Measurements from ENCODE around the gene MANSC4. TPM values are rescaled to one million over a fixed set of nuclear protein-coding genes. Genes with fewer than 3 reads are reported as not detected.

Gene MANSC4
- total and polyA plus RNA-seq, 9 of the 15 experiments (the other 6 are each of a cell fraction or from before 2014, with no cell fraction given) = not detected

- TF ChIP-seq ZNF318 (IDR thresholded peaks at IDR 0.05; ENCODE audit: borderline replicate concordance in 1 of 2, low read depth in 1 of 2) = no peak
- TF ChIP-seq, protein P1, sequence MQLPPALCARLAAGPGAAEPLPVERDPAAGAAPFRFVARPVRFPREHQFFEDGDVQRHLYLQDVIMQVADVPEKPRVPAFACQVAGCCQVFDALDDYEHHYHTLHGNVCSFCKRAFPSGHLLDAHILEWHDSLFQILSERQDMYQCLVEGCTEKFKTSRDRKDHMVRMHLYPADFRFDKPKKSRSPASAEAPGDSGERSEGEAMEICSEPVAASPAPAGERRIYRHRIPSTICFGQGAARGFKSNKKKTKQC (CRISPR knock-in tag; IDR thresholded peaks at IDR 0.05) = no peak
- TF ChIP-seq ZNF449 (CRISPR knock-in tag; IDR thresholded peaks at IDR 0.05) = no peak
- no peak for TF ChIP-seq ZBTB26 (CRISPR knock-in tag; IDR thresholded peaks at IDR 0.05)
- TF ChIP-seq TOE1 (IDR thresholded peaks at IDR 0.05; ENCODE audit: borderline replicate concordance) = no peak
- TF ChIP-seq TOE1 (CRISPR knock-in tag; IDR thresholded peaks at IDR 0.05; ENCODE audit: borderline replicate concordance, low read depth) = no peak
- TF ChIP-seq PATZ1 (CRISPR knock-in tag; IDR thresholded peaks at IDR 0.05; ENCODE audit: borderline replicate concordance) = no peak
- TF ChIP-seq CREBBP (IDR thresholded peaks at IDR 0.05; ENCODE audit: low read depth, low read length) = no peak
- no peak for TF ChIP-seq CBFB (CRISPR knock-in tag; IDR thresholded peaks at IDR 0.05)
- TF ChIP-seq THRAP3 (IDR thresholded peaks at IDR 0.05; ENCODE audit: borderline replicate concordance) = no peak
- TF ChIP-seq ZNF146 (CRISPR knock-in tag; IDR thresholded peaks at IDR 0.05; ENCODE audit: unreplicated experiment) = no peak
- TF ChIP-seq, protein P2, sequence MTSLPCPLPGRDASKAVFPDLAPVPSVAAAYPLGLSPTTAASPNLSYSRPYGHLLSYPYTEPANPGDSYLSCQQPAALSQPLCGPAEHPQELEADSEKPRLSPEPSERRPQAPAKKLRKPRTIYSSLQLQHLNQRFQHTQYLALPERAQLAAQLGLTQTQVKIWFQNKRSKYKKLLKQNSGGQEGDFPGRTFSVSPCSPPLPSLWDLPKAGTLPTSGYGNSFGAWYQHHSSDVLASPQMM (CRISPR knock-in tag; IDR thresholded peaks at IDR 0.05) = no peak
Measured at GRCh38 chr12:27779920-27780611, at the start of gene MANSC4, which contains the start of gene KLHL42 (continued).

Data from K562 (cell line).